NCI-H82 treated with DMSO at 0.1 percent for 48 hours (cell line): ENCODE data around the gene ERFE.
A peak's percentile ranks its signal among the peaks of the same experiment; 100 is the strongest.

Source experiments
- DNase-seq: peaks from one replicate; lab custom pipeline; 2025; ENCODE audit not compliant: unreplicated experiment; lab: John Stamatoyannopoulos, UW

ERFE gene

DNA sequence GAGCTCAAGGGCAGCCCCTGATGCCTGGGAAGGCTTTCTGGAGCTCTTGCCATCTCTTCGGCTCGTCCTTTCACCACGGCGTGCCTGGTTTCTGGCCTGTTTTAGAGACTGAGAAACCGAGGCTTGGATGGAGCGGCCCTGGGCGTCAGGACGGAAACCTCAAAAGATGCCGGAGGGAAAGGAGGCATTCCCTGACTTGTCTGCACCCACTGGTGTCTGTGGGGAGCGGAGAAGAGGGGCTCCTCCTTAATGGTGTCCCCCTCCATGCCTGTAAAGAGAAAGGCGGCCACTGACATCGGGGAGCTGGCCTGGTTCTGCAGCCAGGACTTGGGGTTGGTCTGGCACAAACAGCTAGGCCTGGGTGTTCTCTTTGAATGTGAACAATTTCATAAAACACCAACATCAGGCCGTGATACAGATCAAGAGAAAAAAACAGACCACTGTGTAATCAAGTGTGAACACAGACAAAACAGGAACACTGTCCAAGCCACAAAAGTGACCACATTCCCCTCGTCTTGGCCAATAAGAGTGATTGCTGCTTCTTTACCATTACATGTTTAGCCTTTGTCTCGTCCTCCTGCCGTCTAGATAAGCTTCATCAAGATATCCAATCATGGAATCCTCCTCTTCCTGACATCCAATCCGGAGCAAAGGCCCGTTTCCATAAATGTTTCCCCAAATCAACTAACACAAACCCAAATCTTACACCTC lies 45.4 kb downstream of the ERFE start:
- DNase-seq: no peak

GRCh38 chr2:238207006-238207405 lies 48.2 kb downstream of the ERFE start:
- no peak for DNase-seq

DNA sequence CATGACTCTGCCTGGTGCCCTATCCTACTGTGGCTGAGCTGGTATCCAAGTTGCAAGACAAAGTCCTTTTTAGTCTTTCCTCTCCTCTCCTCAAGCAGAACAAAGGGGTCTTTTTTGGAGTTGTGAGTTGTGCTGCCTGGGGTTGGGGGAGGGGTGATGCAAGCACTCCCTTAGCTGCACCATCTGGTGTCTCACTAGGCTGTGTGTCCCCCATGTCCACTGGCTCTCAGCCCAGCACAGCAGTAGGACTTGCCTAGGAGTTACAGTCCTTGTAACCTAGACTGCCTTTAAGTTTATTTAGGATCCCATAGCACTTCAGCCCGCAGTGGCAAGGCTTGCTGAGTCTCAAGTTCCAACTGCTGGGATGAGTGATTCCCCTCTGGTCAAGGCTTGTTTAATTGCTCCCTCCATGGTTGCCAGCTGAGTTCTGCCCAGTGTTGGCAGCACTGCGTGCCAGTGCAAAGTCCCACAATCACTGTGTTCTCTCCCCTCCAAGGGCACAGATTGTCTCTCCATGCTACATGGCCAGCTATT lies 57.9 kb downstream of the ERFE start:
- peak; percentile 55 for DNase-seq
